Measurements from ENCODE around the gene FGF5. TPM values are rescaled to one million over a fixed set of nuclear protein-coding genes. Genes with fewer than 3 reads are reported as not detected.

Gene FGF5
- total RNA-seq, 1 experiment from 2014 or later = not detected

DNA sequence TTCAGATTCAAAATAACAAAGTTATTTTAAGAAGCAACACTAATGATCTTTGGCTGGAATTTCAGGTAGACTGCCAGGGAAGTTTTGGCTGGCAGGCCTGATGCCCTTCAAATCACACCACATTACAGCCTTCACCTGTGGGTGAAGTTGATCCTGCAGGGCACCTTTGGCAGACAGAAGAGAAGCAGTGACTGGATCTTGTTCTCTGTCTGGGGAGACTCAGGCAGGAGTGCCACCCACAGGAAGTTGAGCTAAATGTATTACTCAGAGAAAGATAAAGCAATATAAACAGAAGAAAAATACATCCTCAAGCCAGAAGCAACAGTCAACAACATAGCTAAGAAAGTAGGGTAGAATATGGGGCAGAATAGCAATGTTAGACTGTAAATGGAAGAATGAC is 56.3 kb downstream of the FGF5 start:
- no peaks in the 10 kb centered on the region for H3K4me1 ChIP-seq (ENCODE audit: insufficient read depth, low read length)
- H2BK15ac ChIP-seq (ENCODE audit: low read depth, low read length) = no peak overlapping the region
- H3K27me3 Mint-ChIP-seq (ENCODE audit: low read depth) = peaks cover 5% of the 10 kb centered on the region
- no peak overlapping the region for H2AK5ac ChIP-seq (ENCODE audit: insufficient read length, low read length)
- no peak overlapping the region for H3K9ac ChIP-seq (ENCODE audit: extremely low read depth, insufficient read length, low read length)
- no peak overlapping the region for H3K27ac Mint-ChIP-seq
- no peak overlapping the region for H3K14ac ChIP-seq (ENCODE audit: insufficient read depth, low read length)
- no peaks in the 10 kb centered on the region for H4K20me1 ChIP-seq (ENCODE audit: control insufficient read depth, insufficient read depth, insufficient read length)
- H3K9me3 ChIP-seq (ENCODE audit: control insufficient read depth, low read depth, low read length) = no peaks in the 10 kb centered on the region
- no peaks in the 10 kb centered on the region for H3K79me2 ChIP-seq (ENCODE audit: insufficient read depth, low read length)
- H2BK12ac ChIP-seq (ENCODE audit: insufficient read length, low read depth, low read length) = no peak overlapping the region
- no peaks in the 10 kb centered on the region for H3K27me3 ChIP-seq (ENCODE audit: insufficient read depth, low read length)
- no peak overlapping the region for H3K4me2 ChIP-seq (ENCODE audit: insufficient read depth, insufficient read length, low read length)
- H3K36me3 Mint-ChIP-seq (ENCODE audit: insufficient read depth in 1 of 3, low read depth in 3 of 3) = no peaks in the 10 kb centered on the region
- no peaks in the 10 kb centered on the region for H3K79me1 ChIP-seq (ENCODE audit: insufficient read depth, low read depth, low read length, poor library complexity, severe bottlenecking)
- H3K4me3 Mint-ChIP-seq = no peak overlapping the region
- no peak overlapping the region for H4K5ac ChIP-seq (ENCODE audit: insufficient read length, low read depth, low read length)
- no peak overlapping the region for H2BK120ac ChIP-seq (ENCODE audit: low read depth, low read length, poor library complexity, severe bottlenecking)
- H3K27ac ChIP-seq (ENCODE audit: insufficient read length, low read depth, low read length) = no peak overlapping the region
- TF ChIP-seq CTCF (conservative IDR thresholded peaks at IDR 0.05) = no peak; the same call in 2 of the 3 replicates
- no peaks in the 10 kb centered on the region for H3K4me1 Mint-ChIP-seq
- H3T11ph ChIP-seq (ENCODE audit: low read length) = no peak overlapping the region
- no peak overlapping the region for H2BK20ac ChIP-seq (ENCODE audit: low read depth, low read length, poor library complexity, severe bottlenecking)
- H2BK5ac ChIP-seq (ENCODE audit: insufficient read length, low read length) = no peak overlapping the region
- no peak for DNase-seq
- H2AFZ ChIP-seq (ENCODE audit: low read length) = no peak overlapping the region
- no peak overlapping the region for H3K4ac ChIP-seq (ENCODE audit: low read depth, low read length)
- no peak overlapping the region for H3K23ac ChIP-seq (ENCODE audit: insufficient read length, low read depth, low read length)
- no peak overlapping the region for H3K56ac ChIP-seq (ENCODE audit: insufficient read length, low read depth, low read length)
- no peak overlapping the region for H4K8ac ChIP-seq (replicated peaks; ENCODE audit: insufficient read length, low read depth, low read length)
- no peaks in the 10 kb centered on the region for H3K9me3 Mint-ChIP-seq
- H4K91ac ChIP-seq (ENCODE audit: insufficient read length, low read depth, low read length) = no peak overlapping the region
- no peak overlapping the region for H3K18ac ChIP-seq (ENCODE audit: insufficient read length, low read depth, low read length)
- H3K23me2 ChIP-seq (ENCODE audit: insufficient read length, low read depth, low read length, poor library complexity, severe bottlenecking) = no peaks in the 10 kb centered on the region
